ENCODE results near the gene SLC2A4RG. TPM values are rescaled to one million over a fixed set of nuclear protein-coding genes. Genes with fewer than 3 reads are reported as not detected.
"Not testable (repeated sequence)": the region's sequence is repeated elsewhere in the genome, so short reads cannot be mapped to it uniquely, and the experiment has no call there.

SLC2A4RG gene
- total RNA-seq, 4 donors from 2014 or later = 79.9 to 127 (median 96.2) TPM

DNA sequence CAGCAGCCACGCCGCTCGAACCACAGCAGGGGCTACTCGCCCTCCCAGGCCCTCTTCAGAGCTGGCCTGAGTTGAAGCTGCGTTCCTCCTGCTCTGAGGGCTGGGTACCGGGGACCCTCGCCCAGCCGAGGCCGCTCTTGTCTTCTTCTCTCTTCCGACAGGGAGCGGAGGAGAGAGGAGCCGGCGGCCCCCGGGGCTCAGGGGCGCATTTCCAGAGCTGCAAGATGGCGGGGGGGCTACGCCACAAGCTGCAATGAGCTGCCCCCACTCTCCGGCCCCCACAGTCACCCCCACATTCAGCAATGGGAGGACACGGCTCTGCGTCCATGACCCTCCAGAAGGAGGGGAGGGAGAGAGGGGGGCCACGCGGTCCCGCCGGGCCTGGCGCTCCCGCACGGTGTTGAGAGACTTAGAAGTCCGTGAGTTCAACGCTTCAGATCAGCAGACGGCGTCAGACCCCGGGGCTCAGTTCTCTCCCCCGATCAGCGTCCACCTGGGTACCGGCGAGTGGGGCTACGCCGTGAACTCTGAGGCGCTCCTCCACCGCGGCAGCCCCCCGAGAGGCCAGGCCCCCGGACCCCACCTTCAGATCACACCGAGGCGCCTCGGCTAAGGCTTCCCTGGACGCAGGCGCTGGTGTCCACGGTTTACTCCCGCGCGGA lies 31.6 kb downstream of the SLC2A4RG start:
- no peak overlapping the region for H3K4me3 ChIP-seq (ENCODE audit: low read depth, poor library complexity, severe bottlenecking)
- DNase-seq (ENCODE audit: low spot score in 2 of 2) = no peak
- WGBS, 2 donors = 93 to 94% methylated on average over 47 to 52 of the region's 52 CpGs
- TF ChIP-seq, protein P1, sequence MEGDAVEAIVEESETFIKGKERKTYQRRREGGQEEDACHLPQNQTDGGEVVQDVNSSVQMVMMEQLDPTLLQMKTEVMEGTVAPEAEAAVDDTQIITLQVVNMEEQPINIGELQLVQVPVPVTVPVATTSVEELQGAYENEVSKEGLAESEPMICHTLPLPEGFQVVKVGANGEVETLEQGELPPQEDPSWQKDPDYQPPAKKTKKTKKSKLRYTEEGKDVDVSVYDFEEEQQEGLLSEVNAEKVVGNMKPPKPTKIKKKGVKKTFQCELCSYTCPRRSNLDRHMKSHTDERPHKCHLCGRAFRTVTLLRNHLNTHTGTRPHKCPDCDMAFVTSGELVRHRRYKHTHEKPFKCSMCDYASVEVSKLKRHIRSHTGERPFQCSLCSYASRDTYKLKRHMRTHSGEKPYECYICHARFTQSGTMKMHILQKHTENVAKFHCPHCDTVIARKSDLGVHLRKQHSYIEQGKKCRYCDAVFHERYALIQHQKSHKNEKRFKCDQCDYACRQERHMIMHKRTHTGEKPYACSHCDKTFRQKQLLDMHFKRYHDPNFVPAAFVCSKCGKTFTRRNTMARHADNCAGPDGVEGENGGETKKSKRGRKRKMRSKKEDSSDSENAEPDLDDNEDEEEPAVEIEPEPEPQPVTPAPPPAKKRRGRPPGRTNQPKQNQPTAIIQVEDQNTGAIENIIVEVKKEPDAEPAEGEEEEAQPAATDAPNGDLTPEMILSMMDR (IDR thresholded peaks at IDR 0.05) = no peak
- TF ChIP-seq POLR2A (IDR thresholded peaks at IDR 0.05) = no peak
- intact Hi-C loops (cut with DNase I; ENCODE audit: low total_unique reads) = no loop called here

DNA sequence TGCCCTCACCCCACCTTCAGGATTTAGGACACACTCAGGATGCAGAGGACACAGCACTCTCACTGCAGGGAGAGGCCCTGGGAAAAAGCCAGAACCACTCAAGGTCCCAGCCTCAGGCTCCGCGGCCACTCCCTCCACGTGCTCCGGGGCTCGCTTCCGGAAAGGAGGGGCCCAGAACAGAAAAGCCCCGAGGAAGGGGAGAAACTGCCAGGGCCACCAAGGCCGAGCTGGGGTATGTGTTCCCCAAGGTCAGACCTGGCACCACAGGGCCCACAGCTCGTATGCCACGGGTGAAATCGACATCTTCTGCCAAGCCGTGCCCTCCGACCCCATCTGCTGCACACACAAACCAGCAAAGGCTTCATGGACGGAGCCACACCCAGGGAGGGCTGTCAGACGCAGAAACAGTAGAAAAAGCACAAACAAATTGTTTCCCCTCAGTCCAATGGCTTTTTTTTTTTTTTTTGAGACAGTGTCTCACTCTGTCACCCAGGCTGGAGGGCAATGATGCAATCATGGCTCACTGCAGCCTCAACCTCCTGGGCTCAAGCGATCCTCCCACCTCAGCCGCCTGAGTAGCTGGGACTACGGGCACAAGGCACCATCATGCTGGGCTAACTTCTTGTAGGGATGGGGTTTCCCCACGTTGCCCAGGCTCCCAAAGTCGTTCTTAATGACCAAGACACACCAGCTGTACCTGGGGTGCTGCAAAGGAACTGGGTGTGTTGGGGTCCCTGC lies 33.4 kb downstream of the SLC2A4RG start:
- DNase-seq (ENCODE audit: low spot score in 2 of 2) = no peak
- intact Hi-C loops (cut with DNase I; ENCODE audit: low total_unique reads) = no loop called here
- no peak for TF ChIP-seq POLR2A (IDR thresholded peaks at IDR 0.05)
- TF ChIP-seq, protein P1 (IDR thresholded peaks at IDR 0.05) = no peak
- WGBS, 2 donors = 50 to 62% methylated on average over 18 to 20 of the region's 20 CpGs
- H3K4me3 ChIP-seq (ENCODE audit: low read depth, poor library complexity, severe bottlenecking) = no peak overlapping the region

DNA sequence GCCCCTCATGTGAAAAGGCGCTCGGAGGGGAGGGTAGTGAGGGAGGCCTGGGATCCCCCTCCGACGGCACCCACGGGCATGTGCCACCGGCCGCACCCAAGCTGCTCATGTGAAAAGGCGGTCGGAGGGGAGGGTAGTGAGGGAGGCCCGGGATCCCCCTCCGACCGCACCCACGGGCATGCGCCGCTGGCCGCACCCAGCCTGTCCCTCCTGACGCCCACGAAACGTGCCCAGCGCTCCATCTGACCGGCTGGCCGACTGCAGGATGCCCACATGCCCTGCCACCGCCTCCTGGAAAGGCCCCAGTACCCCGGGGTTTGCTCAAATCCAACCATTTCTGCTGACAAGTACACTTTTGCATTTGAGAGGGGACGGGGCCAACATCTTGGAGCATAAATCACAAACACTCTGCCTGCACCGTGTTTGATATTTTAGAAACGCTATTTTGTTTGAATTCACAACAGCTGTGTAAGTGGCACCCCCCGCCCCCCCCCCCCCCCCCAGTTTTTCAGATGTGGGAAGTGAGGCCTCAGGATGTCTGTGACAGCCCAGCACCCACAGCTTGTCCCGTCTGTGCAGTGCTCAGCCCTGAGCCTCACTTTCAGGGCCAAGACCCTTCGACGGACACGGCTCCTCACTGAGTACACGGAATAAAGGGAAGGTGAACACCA lies 34.1 kb downstream of the SLC2A4RG start:
- DNase-seq (ENCODE audit: low spot score in 2 of 2) = no peak
- 75 to 86% methylated on average over 31 to 33 of the region's 33 CpGs for WGBS, 2 donors
- intact Hi-C loops (cut with DNase I; ENCODE audit: low total_unique reads) = no loop called here
- no peak overlapping the region for H3K4me3 ChIP-seq (ENCODE audit: low read depth, poor library complexity, severe bottlenecking)
- TF ChIP-seq, protein P1 (IDR thresholded peaks at IDR 0.05) = no peak
- no peak for TF ChIP-seq POLR2A (IDR thresholded peaks at IDR 0.05)

DNA sequence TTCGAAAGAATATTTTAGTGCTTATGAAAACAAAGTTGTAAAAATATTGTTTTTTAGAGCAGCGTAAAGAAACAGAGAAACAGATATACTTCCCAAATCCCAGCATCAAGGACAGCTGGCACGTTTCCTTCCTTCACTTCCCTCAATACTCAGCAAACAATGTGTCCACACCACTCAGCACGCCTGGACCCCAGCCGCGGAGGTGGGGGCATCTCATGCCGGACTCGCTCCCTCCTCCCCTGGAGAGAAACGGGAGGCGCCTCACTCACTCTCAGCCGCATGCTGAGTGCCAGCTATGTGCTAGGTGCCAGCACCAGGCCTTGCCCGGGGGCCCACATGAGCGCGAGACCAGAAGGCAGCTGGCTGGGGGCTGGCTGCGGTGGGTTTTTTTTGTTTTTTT lies 34.7 kb downstream of the SLC2A4RG start:
- WGBS, 2 donors = 67 to 71% methylated on average over 15 of the region's 15 CpGs

DNA sequence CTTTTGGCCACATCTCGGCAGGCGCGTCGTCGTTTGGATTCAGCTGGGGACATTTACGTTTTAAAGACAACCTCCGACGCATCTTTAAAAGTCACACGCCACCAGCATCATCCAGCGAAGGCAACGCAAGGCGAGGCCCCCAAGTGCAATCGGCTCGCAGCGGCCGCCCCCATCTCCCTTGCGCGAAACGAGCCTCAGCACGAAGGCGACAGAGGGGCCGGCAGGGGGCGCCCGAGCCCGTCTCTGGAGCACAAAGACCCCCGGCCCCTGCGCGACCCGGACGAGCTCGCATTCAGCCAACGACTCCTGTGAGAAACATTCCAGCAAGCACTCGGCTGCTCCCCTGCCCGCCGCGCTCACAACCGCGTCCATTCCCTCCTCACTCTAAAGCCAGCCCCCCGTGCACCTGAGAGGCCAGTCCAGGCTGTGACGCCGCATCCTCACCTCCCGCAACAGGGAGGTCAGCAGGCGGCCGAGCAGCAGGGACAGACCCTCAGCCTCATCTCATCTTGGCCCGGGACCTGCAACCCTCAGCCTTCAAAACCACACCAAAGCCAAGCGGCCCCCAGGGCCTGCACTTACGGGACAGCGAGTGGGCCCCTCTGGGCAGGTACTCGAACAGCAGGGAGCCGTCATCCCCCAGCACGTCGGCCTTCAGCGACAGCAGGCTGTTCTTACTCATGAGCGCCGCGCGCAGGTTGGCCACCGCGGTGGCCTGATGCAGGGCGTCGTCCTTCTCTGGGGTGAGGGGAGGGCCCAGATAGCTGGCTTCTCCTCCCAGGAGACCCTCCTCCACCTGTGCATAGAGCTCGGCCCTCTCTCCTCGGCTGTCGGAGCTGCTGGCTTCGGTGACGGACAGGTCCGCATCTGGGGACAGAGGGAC lies 35.8 kb downstream of the SLC2A4RG start:
- intact Hi-C loops (cut with DNase I; ENCODE audit: low total_unique reads) = no loop called here
- DNase-seq (ENCODE audit: low spot score in 2 of 2) = no peak
- H3K4me3 ChIP-seq (ENCODE audit: low read depth, poor library complexity, severe bottlenecking) = no peak overlapping the region
- WGBS, 2 donors = 46 to 48% methylated on average over 48 to 49 of the region's 67 CpGs
- no peak for TF ChIP-seq POLR2A (IDR thresholded peaks at IDR 0.05)
- TF ChIP-seq, protein P1 (IDR thresholded peaks at IDR 0.05) = no peak

More for the DNA sequence above, 34.7 kb downstream of the SLC2A4RG start:
- intact Hi-C loops (cut with DNase I; ENCODE audit: low total_unique reads) = no loop called here
- no peak for DNase-seq (ENCODE audit: low spot score in 2 of 2)
- no peak overlapping the region for H3K4me3 ChIP-seq (ENCODE audit: low read depth, poor library complexity, severe bottlenecking)
- TF ChIP-seq, protein P1 (IDR thresholded peaks at IDR 0.05) = no peak
- no peak for TF ChIP-seq POLR2A (IDR thresholded peaks at IDR 0.05)

DNA sequence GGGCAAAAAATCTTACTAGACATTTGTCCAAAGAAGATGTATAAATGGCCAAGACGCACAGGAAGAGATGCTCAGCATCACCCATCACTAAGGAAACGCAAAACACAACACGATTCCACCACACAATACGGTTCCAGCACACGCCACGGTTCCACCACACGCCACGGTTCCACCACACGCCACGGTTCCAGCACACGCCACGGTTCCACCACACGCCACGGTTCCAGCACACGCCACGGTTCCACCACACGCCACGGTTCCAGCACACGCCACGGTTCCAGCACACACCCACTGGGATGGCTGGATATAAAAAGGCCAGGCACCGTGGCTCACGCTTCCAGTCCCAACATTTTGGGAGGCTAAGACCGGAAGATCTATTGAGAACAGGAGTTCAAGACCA lies 37.3 kb downstream of the SLC2A4RG start:
- WGBS, 2 donors = 93 to 94% methylated on average over 23 of the region's 23 CpGs
- DNase-seq (ENCODE audit: low spot score in 2 of 2); H3K4me3 ChIP-seq (ENCODE audit: low read depth, poor library complexity, severe bottlenecking); intact Hi-C loops (cut with DNase I; ENCODE audit: low total_unique reads): not testable (repeated sequence)

All from lower leg skin (tissue), 4 donors.